GM21360 (cell line): ENCODE measurements around the gene ZMYND11.
A peak's percentile ranks its signal among the peaks of the same experiment; 100 is the strongest.

ENCODE experiments used
- ATAC-seq: cut with Tn5 transposase; IDR thresholded peaks from one replicate; pipeline ENCODE4 v1.9.1; 2021; ENCODE audit warnings: mild to moderate bottlenecking, moderate library complexity; ENCODE audit not compliant: unreplicated experiment

The ZMYND11 gene

GRCh38 chr10:135132-135600 lies at the start of gene ZMYND11:
Gene ZMYND11 (plus strand): TSS chr10:135455. CDS start chr10:180013, 44,558 bp downstream.
- ATAC-seq: peak; percentile 33

- no peak for ATAC-seq
Observed at GRCh38 chr10:86031-86430, 49.2 kb upstream of the ZMYND11 start.

GRCh38 chr10:87177-88080 lies 47.8 kb upstream of the ZMYND11 start:
- no peak for ATAC-seq

GRCh38 chr10:88253-88652 lies 47.0 kb upstream of the ZMYND11 start:
- no peak for ATAC-seq

- ATAC-seq: no peak
Observed at GRCh38 chr10:89248-89647, 46.0 kb upstream of the ZMYND11 start.

GRCh38 chr10:90161-90560 lies 45.1 kb upstream of the ZMYND11 start:
- ATAC-seq: no peak

GRCh38 chr10:91313-91712 lies 43.9 kb upstream of the ZMYND11 start:
- no peak for ATAC-seq

- ATAC-seq: no peak
Observed at GRCh38 chr10:92153-92552, 43.1 kb upstream of the ZMYND11 start.

- ATAC-seq: no peak
Observed at GRCh38 chr10:92846-93245, 42.4 kb upstream of the ZMYND11 start.

GRCh38 chr10:94613-95012 lies 40.6 kb upstream of the ZMYND11 start:
- ATAC-seq: no peak

GRCh38 chr10:95356-96115 lies 39.7 kb upstream of the ZMYND11 start:
- no peak for ATAC-seq

- no peak for ATAC-seq
Observed at GRCh38 chr10:96466-96865, 38.8 kb upstream of the ZMYND11 start.

GRCh38 chr10:104416-104815 lies 30.8 kb upstream of the ZMYND11 start:
- no peak for ATAC-seq

- no peak for ATAC-seq
Observed at GRCh38 chr10:104862-105565, 30.2 kb upstream of the ZMYND11 start.

- no peak for ATAC-seq
Observed at GRCh38 chr10:105806-106205, 29.4 kb upstream of the ZMYND11 start.

GRCh38 chr10:106740-107139 lies 28.5 kb upstream of the ZMYND11 start:
- ATAC-seq: no peak

GRCh38 chr10:112246-112645 lies 23.0 kb upstream of the ZMYND11 start:
- no peak for ATAC-seq

GRCh38 chr10:124874-125273 lies 10.4 kb upstream of the ZMYND11 start:
- no peak for ATAC-seq

- no peak for ATAC-seq
Observed at GRCh38 chr10:127612-128432, 7.4 kb upstream of the ZMYND11 start.

- ATAC-seq: no peak
Observed at GRCh38 chr10:129810-130209, 5.4 kb upstream of the ZMYND11 start.
